NCI-H1694 treated with DMSO at 0.1 percent for 48 hours (cell line): ENCODE data around the gene TMEM244.
"Not testable (repeated sequence)": the region's sequence is repeated elsewhere in the genome, so short reads cannot be mapped to it uniquely, and the experiment has no call there.

ENCODE experiments used
- DNase-seq: peaks from one replicate; lab custom pipeline; 2025; lab: John Stamatoyannopoulos, UW

The TMEM244 gene, protein sequence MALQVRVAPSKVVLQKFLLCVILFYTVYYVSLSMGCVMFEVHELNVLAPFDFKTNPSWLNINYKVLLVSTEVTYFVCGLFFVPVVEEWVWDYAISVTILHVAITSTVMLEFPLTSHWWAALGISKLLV

DNA sequence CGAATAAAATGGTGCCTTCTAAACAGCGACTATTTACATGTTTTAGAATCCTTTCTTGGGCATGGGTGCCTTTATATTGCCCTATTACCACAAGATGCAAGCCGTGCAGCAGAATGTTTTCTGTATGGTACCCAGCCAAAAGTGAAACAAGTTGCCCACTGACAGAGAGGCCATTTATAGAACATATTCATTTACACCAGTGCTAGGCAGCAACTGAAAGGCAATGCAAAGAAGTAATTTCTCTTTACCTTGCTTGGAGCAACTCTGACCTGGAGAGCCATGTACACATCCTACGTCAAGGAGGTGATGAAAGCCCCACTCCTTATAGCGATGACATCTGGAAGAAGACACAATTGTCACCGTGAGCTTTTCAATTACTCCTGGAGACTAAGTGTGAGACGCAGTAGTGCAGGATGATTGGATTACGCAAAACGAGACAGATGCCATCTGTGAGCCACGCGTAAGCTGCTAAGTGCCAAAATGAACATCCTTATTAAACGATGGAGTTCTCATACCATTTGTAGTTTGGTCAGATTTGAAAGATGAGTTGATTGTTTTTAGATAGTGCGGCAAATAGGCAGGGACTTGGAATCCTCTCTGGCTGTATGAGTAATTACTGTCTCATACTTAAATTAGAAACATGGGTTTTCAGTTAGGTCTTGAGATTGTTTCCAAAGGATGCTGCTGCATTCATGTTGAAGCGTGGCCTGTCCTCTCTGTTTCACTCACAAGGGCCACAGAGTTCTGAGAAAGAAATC is at the start of gene TMEM244:
Gene TMEM244 (minus strand): TSS at position 408 of the 758 bp plus-strand sequence. CDS start 127 bp downstream, at position 281.
- no peak for DNase-seq

DNA sequence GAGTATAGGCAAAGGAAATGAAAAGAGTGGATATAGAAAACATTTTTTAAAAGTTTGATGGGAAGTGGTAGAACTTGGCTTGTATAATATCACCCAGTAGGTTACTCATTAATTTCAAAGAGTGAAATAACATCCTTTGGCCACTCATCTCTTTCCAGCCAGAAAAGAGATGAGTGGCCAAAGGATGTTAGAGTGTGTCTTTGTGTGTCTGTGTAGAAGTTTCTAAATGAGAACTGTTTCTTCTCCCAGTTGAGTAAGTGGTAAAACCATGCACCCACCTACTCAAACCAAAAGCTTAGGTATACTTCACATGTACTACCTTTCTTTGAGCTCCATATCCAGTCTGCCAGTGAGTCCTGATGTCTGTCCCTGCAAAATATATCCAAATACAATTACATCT is 47.7 kb upstream of the TMEM244 start:
- DNase-seq = no peak

DNA sequence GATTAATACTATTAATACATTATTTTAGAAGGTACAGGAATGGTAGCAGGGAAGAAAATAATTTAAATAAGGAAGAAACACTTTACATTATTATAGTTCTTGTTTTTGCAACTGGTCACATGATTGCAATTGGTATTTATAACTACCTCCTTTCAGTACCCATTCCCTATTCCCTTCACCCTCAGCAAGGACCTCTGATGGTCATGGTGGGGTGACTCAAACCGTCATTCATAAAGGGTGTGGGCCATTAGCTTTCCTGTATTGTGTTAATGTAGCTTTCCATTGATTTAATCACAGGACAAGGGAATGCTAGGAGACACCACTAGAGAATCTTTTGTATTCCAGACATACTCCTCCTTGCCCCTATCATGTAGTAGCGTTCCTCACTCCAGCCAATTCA is 47.2 kb upstream of the TMEM244 start:
- DNase-seq = no peak

DNA sequence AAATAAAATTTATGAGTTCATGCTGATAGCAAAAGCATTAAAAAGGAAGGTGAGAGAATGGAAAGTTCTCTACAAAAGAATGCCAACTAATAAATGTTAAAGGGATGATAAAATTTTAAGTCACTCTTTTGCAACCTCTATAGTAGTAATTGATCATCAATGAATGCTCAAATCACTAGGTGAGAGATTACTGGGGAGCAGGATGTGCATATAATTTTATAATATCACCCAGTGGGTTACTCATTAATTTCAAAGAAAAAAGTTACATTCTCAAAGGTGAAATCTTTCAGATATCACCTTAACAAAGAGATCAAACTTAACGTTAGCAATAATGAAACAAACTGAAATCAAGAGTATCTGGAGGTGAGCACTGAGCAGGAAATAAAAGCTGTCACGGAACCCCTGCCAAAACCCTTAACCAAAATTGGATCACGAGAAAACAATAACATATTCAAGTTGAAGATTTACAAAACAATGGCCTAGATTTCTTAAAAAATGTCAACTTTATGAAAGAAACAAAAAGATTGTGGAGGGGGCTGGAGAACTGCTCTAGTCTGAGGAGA is 45.5 kb upstream of the TMEM244 start:
- no peak for DNase-seq

DNA sequence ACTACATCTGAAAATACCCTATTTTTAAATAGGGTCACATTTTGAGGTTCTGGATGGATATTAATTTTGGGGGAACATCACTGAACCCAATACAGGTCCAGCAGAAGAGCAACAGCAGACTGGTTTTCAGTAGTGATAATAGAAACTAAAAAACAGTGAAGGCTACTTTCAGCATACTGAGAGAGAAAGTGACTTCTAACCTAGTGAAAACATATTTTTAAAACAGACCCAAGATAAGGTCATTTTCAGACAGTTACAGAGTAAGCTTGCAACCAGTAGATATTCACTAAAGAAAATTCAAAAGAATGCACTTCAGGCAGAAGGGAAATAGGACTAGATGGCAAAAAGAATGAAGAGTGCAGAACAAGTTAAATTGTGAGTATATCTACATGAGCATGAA is 42.0 kb upstream of the TMEM244 start:
- no peak for DNase-seq

DNA sequence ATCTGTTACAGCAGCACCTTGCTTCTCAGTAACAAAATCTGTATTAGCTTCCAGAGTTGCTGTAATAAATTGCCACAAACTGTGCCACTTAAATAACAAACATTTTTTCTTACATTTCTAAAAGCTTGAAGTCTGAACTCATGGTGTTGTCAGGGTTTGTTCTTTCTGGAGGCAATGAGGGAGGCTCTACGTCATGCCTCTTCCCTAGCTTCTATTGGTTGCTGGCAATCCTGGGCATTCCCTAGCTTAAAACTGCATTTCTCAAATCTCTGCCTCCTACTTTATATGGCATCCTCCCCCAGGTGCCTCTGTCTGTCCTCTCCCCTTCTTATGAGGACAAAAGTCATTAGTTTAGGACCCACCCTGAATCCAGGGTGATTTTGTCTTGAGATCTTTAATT is 41.6 kb upstream of the TMEM244 start:
- DNase-seq = no peak

DNA sequence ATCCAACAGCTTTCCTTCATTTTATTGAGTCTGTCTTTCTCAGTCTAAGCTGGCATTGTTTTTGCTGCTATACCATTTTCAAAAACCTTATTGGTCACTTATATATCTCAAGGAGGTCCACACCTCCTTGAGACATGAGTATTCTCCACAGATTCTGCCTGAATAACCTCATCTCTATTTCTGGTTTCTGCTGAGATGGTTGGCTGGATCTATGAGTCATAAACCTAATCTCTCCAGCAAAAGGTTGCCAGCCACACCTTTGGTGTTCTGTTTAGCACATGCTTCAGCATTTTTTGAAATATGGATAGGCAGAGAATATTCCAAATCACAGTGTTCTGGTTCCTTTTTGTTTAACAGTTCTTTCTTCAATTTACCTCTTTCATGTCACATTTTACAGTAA is 40.8 kb upstream of the TMEM244 start:
- no peak for DNase-seq

DNA sequence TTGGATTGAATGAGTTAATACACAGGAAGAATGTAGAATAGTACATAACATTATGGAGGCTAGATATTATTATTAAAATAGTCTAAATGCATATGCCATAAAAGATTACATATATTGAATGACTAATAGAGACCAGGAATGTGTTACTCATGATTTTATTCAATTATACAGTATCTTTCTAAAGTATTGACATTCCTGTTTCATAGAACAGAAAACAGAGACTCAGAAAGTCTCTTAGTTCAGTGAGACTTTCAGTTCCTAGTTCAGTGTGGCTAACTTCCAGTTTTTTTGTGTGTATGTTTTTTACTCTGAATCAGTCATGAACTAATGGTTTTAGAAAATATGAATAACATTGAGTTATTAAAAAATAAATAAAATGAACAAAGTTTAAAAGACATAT is 34.6 kb upstream of the TMEM244 start:
- DNase-seq = no peak

DNA sequence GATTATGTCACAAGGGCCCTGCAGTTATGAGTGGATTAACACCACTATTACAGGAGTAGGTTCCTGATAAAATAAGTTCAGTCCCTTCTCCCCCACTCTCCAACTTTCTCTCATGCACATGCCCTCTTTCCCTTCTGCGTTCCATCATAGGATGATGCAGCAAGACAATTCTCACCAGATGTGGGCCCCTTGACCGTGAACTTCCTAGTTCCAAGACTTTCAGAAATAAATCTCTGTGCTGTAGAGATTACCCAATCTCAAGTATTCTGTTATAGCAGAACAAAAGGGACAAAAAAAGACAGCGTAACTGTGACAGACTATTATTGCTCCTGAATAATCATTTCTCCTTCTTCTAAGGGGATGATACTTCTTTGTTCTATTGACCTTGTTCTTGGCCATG is 33.8 kb upstream of the TMEM244 start:
- no peak for DNase-seq

DNA sequence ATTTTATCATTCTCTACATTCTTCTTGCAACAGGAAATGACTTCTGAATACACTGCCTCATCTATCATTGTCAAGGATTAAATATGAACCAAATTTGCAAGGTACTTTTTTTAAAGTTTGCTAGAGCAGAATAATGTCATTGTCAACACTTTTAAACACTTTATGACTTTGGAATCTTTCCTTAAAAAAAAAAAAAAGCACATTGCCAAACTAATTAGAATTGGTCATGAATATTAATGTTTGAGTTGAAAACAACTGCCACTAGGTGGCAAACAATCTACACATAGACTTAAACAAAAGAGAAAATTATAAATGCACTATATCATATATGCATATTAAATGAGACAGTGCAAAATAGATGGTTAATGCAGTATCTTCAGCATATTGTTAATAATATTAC is 32.5 kb upstream of the TMEM244 start:
- no peak for DNase-seq

DNA sequence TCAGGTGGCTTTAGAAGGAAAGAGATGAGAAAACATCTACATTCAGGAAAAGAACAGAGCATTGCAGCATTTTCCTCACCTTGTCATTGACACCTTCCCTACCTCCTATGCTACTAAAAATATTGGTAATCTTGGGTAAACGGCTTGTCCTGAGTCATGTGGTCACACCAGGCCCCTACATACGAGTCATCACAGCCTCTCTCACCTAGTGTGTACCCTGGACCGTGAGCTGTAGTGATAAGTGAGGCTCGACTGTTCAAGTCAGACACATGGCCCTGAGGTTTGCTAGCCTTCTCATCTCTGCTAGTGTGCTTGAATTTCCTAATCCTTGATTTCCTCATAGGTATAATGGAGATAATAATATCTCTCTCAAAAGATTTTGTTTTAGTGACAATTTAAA is 29.6 kb upstream of the TMEM244 start:
- no peak for DNase-seq

DNA sequence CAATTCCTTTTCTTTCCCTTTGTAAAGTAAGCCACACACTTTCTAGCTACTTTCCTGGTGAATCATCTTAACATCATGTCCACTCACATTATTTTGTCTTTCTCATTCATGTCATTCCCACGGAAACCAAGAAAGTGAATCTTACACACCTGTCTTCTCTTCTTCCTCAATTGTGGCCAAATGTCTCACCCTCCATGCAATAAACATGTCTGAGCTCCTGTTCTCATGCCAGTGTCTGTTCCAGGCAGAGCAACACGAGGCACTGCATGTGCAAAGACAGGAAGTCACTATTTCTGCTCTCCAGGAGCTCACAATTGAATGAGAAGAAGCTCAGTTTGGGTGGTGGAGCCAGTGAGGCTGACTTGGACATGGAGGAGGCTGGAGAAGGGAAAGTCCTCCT is 29.0 kb upstream of the TMEM244 start:
- no peak for DNase-seq

DNA sequence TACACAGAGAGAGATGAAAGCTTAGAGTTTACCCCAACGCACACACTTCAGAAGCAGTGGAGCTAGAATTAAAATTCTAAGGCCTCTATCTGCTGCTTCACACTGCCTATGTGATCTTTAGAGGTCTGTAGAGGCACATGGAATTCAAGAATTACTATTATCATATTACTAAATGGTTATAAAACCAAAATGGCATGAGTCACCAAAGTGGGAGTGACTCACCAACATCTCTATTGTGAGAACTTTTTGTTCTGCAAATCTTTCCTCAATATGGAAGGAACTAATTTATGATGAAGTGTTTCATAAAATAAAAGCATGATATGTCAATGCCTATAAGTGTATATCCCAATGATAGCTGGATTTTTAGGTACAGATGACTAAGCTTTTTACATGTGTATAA is 28.5 kb upstream of the TMEM244 start:
- DNase-seq = no peak

DNA sequence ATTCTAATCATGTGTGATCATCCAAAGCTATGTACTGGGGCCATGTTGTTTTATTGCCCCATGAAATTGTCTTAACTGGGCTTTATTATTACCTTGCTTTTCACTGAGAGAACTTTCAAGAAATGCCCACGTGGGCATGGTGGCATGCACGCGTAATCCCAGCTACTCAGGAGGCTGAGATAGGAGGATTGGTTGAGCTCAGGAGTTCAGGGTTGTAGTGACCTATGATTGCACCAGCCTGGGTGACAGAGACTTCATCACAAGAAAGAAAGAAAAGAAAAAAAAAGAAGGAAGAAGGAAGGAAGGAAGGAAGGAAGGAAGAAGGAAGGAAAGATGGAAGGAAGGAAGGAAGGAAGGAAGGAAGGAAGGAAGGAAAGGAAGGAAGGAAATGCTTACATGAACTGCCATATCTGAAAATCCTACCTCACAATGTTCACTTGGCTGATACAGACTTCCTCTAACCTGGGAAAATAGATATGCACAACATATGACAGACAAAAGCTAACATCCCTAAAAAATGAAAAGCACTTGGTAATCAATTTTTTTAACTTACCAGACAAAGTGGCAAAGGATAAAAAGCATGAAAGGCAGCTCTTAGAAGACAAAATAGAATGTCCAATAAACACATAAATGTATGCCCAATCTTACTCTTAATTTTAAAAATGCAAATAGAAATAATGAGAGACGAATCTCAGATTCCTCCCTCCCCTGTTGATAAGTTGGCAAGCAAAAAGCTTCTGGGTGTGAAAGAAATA is 25.5 kb upstream of the TMEM244 start:
- DNase-seq = no peak

DNA sequence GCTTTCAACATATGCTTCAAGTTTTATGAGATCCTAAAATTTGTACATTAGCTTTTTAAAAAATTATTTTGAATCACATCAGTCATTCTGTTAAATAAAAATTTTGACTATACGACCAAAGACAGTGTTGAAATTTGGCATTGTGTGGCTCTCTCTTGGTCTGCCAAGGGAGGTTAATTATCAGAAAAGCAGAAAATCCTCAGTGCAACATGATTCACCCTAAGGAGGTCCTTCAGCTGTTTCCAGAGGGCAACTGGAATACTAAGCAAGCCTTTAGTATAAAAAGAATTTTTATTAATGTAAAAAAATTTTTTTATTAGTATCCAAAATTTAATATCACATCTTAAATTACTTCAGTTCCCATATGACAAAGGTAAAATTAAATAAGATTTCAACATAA is 23.1 kb upstream of the TMEM244 start:
- no peak for DNase-seq

DNA sequence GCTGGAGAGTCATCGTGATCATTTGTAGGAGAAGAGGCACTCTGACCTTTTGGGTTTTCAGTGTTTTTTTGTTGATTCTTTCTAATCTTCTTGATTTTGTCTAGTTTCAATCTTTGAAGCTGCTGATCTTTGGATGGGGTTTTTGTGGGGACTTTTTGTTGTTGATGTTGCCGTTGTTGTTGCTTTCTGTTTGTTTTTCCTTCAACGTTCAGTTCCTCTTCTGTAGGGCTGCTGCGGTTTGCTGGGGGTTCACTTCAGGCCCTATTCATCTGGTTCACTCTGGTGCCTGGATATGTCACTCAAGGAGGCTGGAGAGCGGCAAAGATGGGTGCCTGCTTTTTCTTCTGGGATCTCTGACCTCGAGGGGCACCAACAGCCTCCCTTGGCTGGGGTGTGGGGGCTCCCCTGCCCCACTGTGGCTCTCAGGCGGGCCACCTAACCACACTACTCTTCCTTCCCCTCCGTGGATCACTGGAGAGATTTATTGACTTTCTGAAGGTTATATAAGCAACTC is 21.5 kb upstream of the TMEM244 start:
- DNase-seq = no peak

DNA sequence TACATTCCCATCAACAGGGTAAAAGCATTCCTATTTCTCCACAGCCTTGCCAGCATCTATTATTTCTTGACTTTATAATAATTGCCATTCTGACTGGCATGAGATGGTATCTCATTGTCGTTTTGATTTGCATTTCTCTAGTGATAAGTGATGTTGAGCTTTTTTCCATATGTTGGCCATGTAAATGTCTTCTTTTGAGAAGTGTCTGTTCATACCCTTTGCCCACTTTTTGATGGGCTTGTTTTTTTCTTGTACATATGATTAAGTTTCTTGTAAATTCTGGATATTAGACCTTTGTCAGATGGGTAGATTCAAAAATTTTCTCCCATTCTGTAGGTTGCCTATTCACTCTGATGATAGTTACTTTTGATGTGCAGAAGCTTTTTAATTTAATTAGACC is 16.8 kb upstream of the TMEM244 start:
- DNase-seq = not testable (repeated sequence)

DNA sequence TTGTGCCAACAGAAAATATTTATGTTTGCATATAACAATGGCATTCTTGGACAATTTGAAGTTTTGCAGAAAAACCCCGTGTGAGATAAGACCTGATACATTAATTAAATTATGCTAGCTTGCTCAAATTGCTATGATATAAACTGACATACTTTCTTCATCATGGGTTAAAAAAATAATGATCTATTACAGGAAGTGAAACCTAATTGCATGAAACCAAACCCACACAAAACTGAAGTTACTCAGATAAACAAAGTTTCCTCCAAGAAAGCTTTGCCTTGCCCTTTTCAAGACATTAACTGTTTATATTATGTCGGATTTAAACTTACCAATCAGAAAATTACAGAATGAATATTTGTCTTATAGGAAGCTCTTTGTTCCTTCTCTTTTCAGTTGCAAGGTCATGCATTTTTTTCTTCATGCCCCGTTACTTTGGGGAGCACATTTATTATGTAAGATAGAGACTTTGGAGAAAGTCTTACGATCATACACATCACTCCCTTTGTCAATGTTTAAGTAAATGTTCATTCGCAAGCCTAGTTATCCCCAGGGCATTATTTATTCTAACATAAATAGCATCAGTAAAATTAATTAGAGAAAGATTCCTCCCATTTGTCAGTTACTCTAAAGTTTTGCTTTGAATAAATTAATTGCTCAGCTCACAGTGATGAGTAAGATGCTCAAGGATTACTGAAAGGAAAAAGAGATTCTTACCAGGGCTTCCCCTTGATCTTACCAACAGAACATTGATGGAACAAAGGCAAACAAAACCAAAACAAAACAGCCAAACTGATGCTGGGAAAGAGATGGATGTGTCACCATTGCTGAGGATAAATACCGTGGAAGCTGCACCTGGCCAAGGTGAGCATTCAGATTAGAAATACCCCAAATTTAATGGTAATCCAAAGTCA is 14.8 kb upstream of the TMEM244 start:
- DNase-seq = no peak

DNA sequence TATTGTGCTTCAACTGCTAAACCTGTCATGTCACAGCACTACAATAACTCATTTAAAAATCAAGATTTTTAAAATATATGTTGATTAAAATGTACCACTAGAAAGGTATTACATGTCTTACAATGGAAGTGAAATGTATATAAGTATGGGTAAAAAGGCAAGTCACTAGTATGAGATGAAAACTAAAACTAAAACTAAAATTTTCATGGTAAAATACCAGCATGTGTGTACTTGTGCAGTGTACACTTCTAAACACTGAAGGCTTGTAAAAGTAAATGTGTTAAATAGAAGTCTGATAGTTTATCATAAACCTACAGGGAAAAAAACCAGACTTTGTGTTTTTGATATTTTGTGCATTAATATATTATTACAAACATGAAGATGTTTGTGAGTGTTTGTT is 13.7 kb upstream of the TMEM244 start:
- DNase-seq = no peak

DNA sequence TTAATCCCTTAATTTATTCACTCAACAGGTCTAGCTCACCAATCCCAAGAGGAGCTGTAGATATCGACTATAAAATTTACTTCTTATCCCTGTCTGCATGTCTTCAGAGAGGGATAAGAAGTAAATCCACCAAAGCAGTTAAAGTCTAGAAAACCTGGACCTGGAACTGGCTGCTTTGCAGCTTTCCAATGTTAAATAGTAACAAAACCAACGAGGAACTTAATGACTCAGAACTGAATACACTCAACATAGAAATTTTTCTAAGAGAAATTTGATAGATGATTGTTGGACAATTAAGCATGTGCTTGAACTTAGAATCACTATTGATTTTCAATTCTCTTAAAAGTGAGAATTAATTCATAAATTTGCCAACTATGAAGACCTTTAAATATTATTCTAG is 11.5 kb upstream of the TMEM244 start:
- DNase-seq = no peak

DNA sequence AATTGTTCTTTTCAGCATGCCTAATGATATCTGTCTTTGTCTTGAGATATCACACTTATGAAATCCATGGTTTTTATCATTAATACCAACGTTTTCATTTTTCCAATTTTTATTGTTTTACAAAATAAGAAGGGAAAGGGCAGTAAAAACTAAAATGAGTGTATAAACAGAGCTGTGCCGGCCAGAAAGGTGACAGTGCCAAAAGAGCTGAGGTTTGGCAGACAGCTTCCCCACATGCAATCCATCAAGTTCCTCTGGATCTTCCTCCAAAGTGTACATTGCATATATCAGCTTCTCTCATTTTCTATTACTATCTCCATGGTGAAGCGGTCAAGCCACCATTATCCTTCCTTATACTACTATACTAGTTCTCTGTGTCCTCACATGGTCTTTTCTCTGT is 10.1 kb upstream of the TMEM244 start:
- no peak for DNase-seq

DNA sequence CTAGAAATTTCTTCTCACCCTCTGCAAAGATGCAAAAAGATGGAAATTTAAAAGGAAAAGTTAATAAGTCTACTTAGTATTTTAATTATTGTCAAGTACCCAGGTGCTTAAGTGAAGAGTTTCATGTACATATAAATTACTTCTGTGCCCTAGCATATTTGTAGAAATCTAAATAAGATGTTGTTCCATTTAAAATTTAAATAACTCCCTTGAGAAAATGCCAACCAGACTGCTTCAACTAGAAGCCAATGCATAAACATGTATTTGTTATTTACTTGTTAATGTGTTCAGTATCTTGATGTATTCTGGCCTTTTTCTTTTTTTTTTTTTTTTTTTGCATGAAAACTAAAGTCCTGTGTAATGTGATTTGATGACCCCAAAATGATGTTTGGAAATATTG is 6.3 kb upstream of the TMEM244 start:
- no peak for DNase-seq
